HCT116 (cell line): ENCODE data around the gene CASK. TPM values are rescaled to one million over a fixed set of nuclear protein-coding genes. Genes with fewer than 3 reads are reported as not detected.

ENCODE experiments used
- ATAC-seq: fragments of 200-7000 bp; cut with Tn5 transposase; 2 replicates; pipeline ENCODE4 v1.9.1; 2020; ENCODE audit warnings: mild to moderate bottlenecking, moderate library complexity
- BruUV-seq: library from RNA; stranded (reverse); fragments of 400-500 nt; replicated peaks from 2 replicates; lab custom pipeline; 2021; lab: Mats Ljungman, UMichigan
- CTCF ChIA-PET: fragments of 300-600 bp; sonication (Branson Sonifier 250); formaldehyde crosslinking; loops from one replicate; lab custom pipeline; 2021; ENCODE audit warnings: antibody characterized with exemption; lab: Charles Lee
- POLR2A ChIA-PET: fragments of 300-600, 350-600 bp; sonication (Branson Sonifier 250); formaldehyde crosslinking; loops from one replicate; lab custom pipeline; 2021; ENCODE audit warnings: antibody characterized with exemption; lab: Charles Lee
- RAD21 ChIA-PET, 2 experiments: fragments of 300-600 bp; sonication (Branson Sonifier 250); formaldehyde crosslinking; loops; one replicate each; lab custom pipeline; 2023; ENCODE audit warnings: low total read pairs in 2 of 2; ENCODE audit not compliant: uncharacterized antibody in 2 of 2, unreplicated experiment in 2 of 2, low non-redundant PET in 1 of 2; lab: Charles Lee
- DNase-seq: peaks from one replicate; pipeline ENCODE4 v3.0.0-alpha.2; 2010; ENCODE audit warnings: low read depth, low spot score
- H2AFZ ChIP-seq: fragments of 200-600 bp; shearing (Covaris generic), sonication (generic); 2 replicates; pipeline ENCODE4 v1.6.1; 2017; ENCODE audit warnings: low read depth, mixed run types, mixed read lengths, antibody characterized with exemption, low read length; ENCODE audit not compliant: poor library complexity, severe bottlenecking
- H3K27ac ChIP-seq: 2 replicates; pipeline ENCODE4 v1.5.1; 2012; ENCODE audit warnings: low read depth, low read length
- H3K27me3 ChIP-seq: fragments of 200-600 bp; sonication (generic); 2 replicates; pipeline ENCODE4 v1.6.1; 2016; ENCODE audit warnings: mixed run types, low read length, mixed read lengths; ENCODE audit not compliant: insufficient read depth
- H3K36me3 ChIP-seq, 2 experiments: fragments of 200-500 bp in 1 of 2; fragments of 200-600 bp in 1 of 2; sonication (Bioruptor generic) in 1 of 2; sonication (generic) in 1 of 2; 2 replicates each; pipeline versions ENCODE4 v1.5.1 to v1.6.1; 2014 to 2016; ENCODE audit warnings: low read length in 2 of 2, inconsistent platforms in 1 of 2, mixed read lengths in 1 of 2, mixed run types in 1 of 2; ENCODE audit not compliant: insufficient read depth in 2 of 2, control insufficient read depth in 1 of 2
- H3K4me1 ChIP-seq, 2 experiments: fragments of 200-600 bp in 1 of 2; sonication (generic) in 1 of 2; 2 replicates each; pipeline versions ENCODE4 v1.5.1 to v1.6.1; 2012 to 2017; ENCODE audit warnings: low read length in 2 of 2, inconsistent platforms in 1 of 2, mild to moderate bottlenecking in 1 of 2, mixed read lengths in 1 of 2, mixed run types in 1 of 2, moderate library complexity in 1 of 2; ENCODE audit not compliant: insufficient read depth in 2 of 2, control insufficient read depth in 1 of 2
- H3K4me2 ChIP-seq: fragments of 200-600 bp; sonication (generic); 2 replicates; pipeline ENCODE4 v1.6.1; 2017; ENCODE audit warnings: mixed run types, low read length, mixed read lengths
- H3K4me3 ChIP-seq, 2 experiments: fragments of 200-600 bp in 1 of 2; sonication (generic) in 1 of 2; replicated peaks in 1 of 2; 2 replicates each; pipeline ENCODE4 v1.5.1; 2011 to 2016; ENCODE audit warnings: low read length in 2 of 2, control low read depth in 1 of 2, low read depth in 1 of 2, mild to moderate bottlenecking in 1 of 2, mixed read lengths in 1 of 2, mixed run types in 1 of 2
- H3K79me2 ChIP-seq: fragments of 200-600 bp; sonication (generic); 2 replicates; pipeline ENCODE4 v1.6.1; 2017; ENCODE audit warnings: mild to moderate bottlenecking, mixed run types, low read length, moderate library complexity, mixed read lengths; ENCODE audit not compliant: insufficient read depth
- H3K9ac ChIP-seq: fragments of 200-600 bp; sonication (generic); 2 replicates; pipeline ENCODE4 v1.6.1; 2016; ENCODE audit warnings: low read length, mixed read lengths
- H3K9me2 ChIP-seq: fragments of 200-600 bp; sonication (generic), shearing (Covaris generic); 2 replicates; pipeline ENCODE4 v1.6.1; 2017; ENCODE audit warnings: mixed run types, mild to moderate bottlenecking, moderate library complexity; ENCODE audit not compliant: insufficient read depth
- H3K9me3 ChIP-seq, 2 experiments: fragments of 200-500 bp in 1 of 2; fragments of 200-600 bp in 1 of 2; sonication (Bioruptor generic) in 1 of 2; sonication (generic) in 1 of 2; 2 replicates each; pipeline ENCODE4 v1.6.1; 2014 to 2017; ENCODE audit warnings: low read length in 2 of 2, mixed read lengths in 2 of 2, inconsistent platforms in 1 of 2, low read depth in 1 of 2, mild to moderate bottlenecking in 1 of 2, mixed run types in 1 of 2, moderate library complexity in 1 of 2; ENCODE audit not compliant: control insufficient read depth in 1 of 2, insufficient read depth in 1 of 2
- H4K20me1 ChIP-seq: fragments of 200-600 bp; sonication (generic), shearing (Covaris generic); 2 replicates; pipeline ENCODE4 v1.6.1; 2017; ENCODE audit warnings: mixed run types, mild to moderate bottlenecking, moderate library complexity; ENCODE audit not compliant: insufficient read depth
- ATF3 ChIP-seq: IDR thresholded peaks from 2 replicates; pipeline ENCODE4 v1.6.1; 2012
- CBX3 ChIP-seq: IDR thresholded peaks from 2 replicates; pipeline ENCODE4 v1.6.1; 2012; ENCODE audit warnings: low read depth
- CEBPB ChIP-seq: IDR thresholded peaks from 2 replicates; pipeline ENCODE4 v1.6.1; 2012; ENCODE audit warnings: low read depth
- CTCF ChIP-seq, 3 experiments: fragments of 200-600 bp in 1 of 3; sonication (generic) in 1 of 3; IDR thresholded peaks in 2 of 3; conservative IDR thresholded peaks in 1 of 3; 2 replicates each; pipeline ENCODE4 v1.5.1; 2012 to 2017; ENCODE audit warnings: low read depth in 2 of 3, low read length in 2 of 3, antibody characterized with exemption in 1 of 3, borderline replicate concordance in 1 of 3, control low read depth in 1 of 3, mild to moderate bottlenecking in 1 of 3, mixed read lengths in 1 of 3, mixed run types in 1 of 3, moderate library complexity in 1 of 3; ENCODE audit not compliant: insufficient read depth in 1 of 3
- EGR1 ChIP-seq: IDR thresholded peaks from 2 replicates; pipeline ENCODE4 v1.6.1; 2012; ENCODE audit warnings: low read depth
- EZH2 ChIP-seq: fragments of 200-600 bp; sonication (generic); IDR thresholded peaks from 2 replicates; pipeline ENCODE4 v1.6.1; 2017; ENCODE audit warnings: antibody characterized with exemption, mixed run types
- JUND ChIP-seq: IDR thresholded peaks from 2 replicates; pipeline ENCODE4 v1.6.1; 2012
- POLR2A ChIP-seq: IDR thresholded peaks from 2 replicates; pipeline ENCODE4 v1.7.0; 2011; ENCODE audit warnings: borderline replicate concordance; ENCODE audit not compliant: insufficient read depth, insufficient read length; ENCODE audit errors: extremely low read depth
- REST ChIP-seq: IDR thresholded peaks from 2 replicates; pipeline ENCODE4 v1.6.1; 2012; ENCODE audit warnings: low read depth
- SP1 ChIP-seq: IDR thresholded peaks from 2 replicates; pipeline ENCODE4 v1.6.1; 2012; ENCODE audit warnings: low read depth
- ZFX ChIP-seq: fragments of 450-650 bp; IDR thresholded peaks from 2 replicates; pipeline ENCODE4 v1.6.1; 2017
- ZNF274 ChIP-seq: fragments of 200-500 bp; sonication (Bioruptor generic); IDR thresholded peaks from 2 replicates; pipeline ENCODE4 v1.6.1; 2014; ENCODE audit warnings: mild to moderate bottlenecking, low read depth, low read length, inconsistent platforms
- intact Hi-C: fragments of 100-400 bp; cut with micrococcal nuclease; formaldehyde crosslinking; loops from 2 replicates; pipeline ENCODE4 v1.10.0; 2022
- total RNA-seq: library from RNA; stranded (reverse); gene quantifications from one replicate; pipeline ENCODE4 v1.2.1, GENCODE V29; 2021; ENCODE audit not compliant: unreplicated experiment
- TF ChIP-seq, protein P1 (sequence below): IDR thresholded peaks from 2 replicates; pipeline ENCODE4 v1.6.1; 2012

Gene CASK
- total RNA-seq, 1 experiment from 2014 or later = 39.0 TPM

GRCh38 chrX:41796577-41796976, 126.8 kb downstream of the CASK start:
- ChIA-PET CTCF (no interaction called here), RAD21 (no interaction called here), POLR2A (no interaction called here)
- no peaks in the 10 kb centered on the region for H3K36me3 ChIP-seq
- no peak overlapping the region for H3K4me2 ChIP-seq
- intact Hi-C loops = loop anchor here (5.0 to 10.0 kb wide), 2 partner anchors 881 to 1758 kb away; no protein-coding TSS in a partner anchor
- H3K79me2 ChIP-seq = peaks cover 4% of the 10 kb centered on the region; the same call in 1 of the 2 replicates
- no peaks in the 10 kb centered on the region for H3K9me3 ChIP-seq
- H4K20me1 ChIP-seq = no peaks in the 10 kb centered on the region
- TF ChIP-seq CEBPB (no peak), CBX3 (no peak), JUND (no peak), REST (no peak), ZNF274 (no peak), CTCF (IDR thresholded peaks at IDR 0.05 in 2 of 3, conservative IDR thresholded peaks at IDR 0.05 in 1 of 3; ENCODE audit: borderline replicate concordance in 1 of 3, insufficient read depth in 1 of 3, low read depth in 2 of 3, low read length in 2 of 3) (no peak), SP1 (no peak), EZH2 (no peak), ZFX (no peak), POLR2A (no peak), ATF3 (no peak), EGR1 (no peak)
- TF ChIP-seq, protein P1, sequence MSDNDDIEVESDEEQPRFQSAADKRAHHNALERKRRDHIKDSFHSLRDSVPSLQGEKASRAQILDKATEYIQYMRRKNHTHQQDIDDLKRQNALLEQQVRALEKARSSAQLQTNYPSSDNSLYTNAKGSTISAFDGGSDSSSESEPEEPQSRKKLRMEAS = no peak
- no peak overlapping the region for H2AFZ ChIP-seq
- no peak overlapping the region for H3K27ac ChIP-seq
- no peak for DNase-seq
- no peaks in the 10 kb centered on the region for H3K9me2 ChIP-seq
- H3K27me3 ChIP-seq = no peaks in the 10 kb centered on the region
- BruUV-seq = no TSS peak
- no peak overlapping the region for H3K4me3 ChIP-seq
- ATAC-seq = no peak
- no peak overlapping the region for H3K9ac ChIP-seq
- H3K4me1 ChIP-seq = no peaks in the 10 kb centered on the region
